ENCODE data around the gene TMEM132D. TPM values are rescaled to one million over a fixed set of nuclear protein-coding genes. Genes with fewer than 3 reads are reported as not detected.

TMEM132D gene
- total RNA-seq, 2 experiments from 2014 or later, result not detected

DNA sequence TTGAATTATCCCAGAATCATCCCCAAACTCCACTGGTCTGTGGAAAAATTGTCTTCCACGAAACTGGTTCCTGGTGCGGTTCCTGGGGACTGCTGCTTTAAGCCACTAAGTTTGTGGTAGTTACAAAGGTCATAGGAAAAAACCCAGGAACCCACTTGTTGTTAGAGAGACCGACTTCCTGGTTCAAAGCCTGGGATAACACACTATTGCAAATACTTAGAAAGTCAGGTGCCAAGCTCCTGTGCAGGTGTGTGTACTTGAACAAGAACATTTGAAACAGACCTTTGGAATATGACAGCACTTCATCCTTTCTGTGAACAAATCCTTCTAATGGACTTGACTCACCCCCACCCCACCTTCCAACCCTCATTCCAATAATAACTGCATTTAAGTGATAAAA lies 530.9 kb downstream of the TMEM132D start:
- TF ChIP-seq EZH2phosphoT487 (IDR thresholded peaks at IDR 0.05; ENCODE audit: borderline replicate concordance, low read depth, low read length), result no peak
- TF ChIP-seq, protein P1, sequence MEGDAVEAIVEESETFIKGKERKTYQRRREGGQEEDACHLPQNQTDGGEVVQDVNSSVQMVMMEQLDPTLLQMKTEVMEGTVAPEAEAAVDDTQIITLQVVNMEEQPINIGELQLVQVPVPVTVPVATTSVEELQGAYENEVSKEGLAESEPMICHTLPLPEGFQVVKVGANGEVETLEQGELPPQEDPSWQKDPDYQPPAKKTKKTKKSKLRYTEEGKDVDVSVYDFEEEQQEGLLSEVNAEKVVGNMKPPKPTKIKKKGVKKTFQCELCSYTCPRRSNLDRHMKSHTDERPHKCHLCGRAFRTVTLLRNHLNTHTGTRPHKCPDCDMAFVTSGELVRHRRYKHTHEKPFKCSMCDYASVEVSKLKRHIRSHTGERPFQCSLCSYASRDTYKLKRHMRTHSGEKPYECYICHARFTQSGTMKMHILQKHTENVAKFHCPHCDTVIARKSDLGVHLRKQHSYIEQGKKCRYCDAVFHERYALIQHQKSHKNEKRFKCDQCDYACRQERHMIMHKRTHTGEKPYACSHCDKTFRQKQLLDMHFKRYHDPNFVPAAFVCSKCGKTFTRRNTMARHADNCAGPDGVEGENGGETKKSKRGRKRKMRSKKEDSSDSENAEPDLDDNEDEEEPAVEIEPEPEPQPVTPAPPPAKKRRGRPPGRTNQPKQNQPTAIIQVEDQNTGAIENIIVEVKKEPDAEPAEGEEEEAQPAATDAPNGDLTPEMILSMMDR (conservative IDR thresholded peaks at IDR 0.05; ENCODE audit: low read length), result no peak
- H3K27ac ChIP-seq (ENCODE audit: low read depth, low read length, poor library complexity, severe bottlenecking), result no peak overlapping the region
- no peak overlapping the region for H3K4me2 ChIP-seq (ENCODE audit: low read length)
- H3K9me3 ChIP-seq (ENCODE audit: low read length), result no peaks in the 10 kb centered on the region
- CTCF ChIA-PET (ENCODE audit: unreplicated experiment), result no interaction called here
- H3K4me3 ChIP-seq (ENCODE audit: low read depth, low read length, poor library complexity, severe bottlenecking), result no peak overlapping the region
- intact Hi-C loops (cut with micrococcal nuclease; ENCODE audit: unreplicated experiment), result no loop called here
- H3K36me3 ChIP-seq (ENCODE audit: insufficient read depth, low read length), result no peaks in the 10 kb centered on the region
- DNase-seq (ENCODE audit: low spot score), result no peak
- no peaks in the 10 kb centered on the region for H4K20me1 ChIP-seq (ENCODE audit: insufficient read depth, low read length)
- H3K79me2 ChIP-seq (ENCODE audit: insufficient read depth, low read depth, low read length), result no peaks in the 10 kb centered on the region
- BruUV-seq (replicated peaks), result no TSS peak
- H3K4me1 ChIP-seq (ENCODE audit: insufficient read depth, low read length, poor library complexity, severe bottlenecking), result no peaks in the 10 kb centered on the region
- no peaks in the 10 kb centered on the region for H3K9me2 ChIP-seq (ENCODE audit: insufficient read depth, low read length)
- no peak overlapping the region for H2AFZ ChIP-seq (ENCODE audit: low read length)
- POLR2A ChIA-PET, result interaction anchor here (0.6 kb wide), 1 partner anchor 743 kb away, joined by 3 read pairs; no protein-coding TSS in a partner anchor

DNA sequence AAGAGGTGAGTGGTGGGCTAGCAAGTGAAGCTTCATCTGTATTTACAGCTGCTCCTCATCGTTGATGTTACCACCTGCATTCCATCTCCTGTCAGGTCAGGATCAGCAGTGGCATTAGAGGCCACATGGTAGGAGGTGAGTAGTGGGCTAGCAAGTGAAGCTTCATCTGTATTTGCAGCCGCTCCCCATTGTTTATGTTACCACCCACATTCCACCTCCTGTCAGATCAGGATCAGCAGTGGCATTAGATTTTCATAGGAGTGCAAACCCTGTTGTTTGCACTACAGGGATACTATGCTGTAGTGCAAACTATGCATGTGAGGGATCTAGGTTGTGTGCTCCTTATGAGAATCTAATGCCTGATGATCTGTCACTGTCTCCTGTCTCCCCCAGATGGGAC lies 531.5 kb downstream of the TMEM132D start:
- no TSS peak for BruUV-seq (replicated peaks)
- ChIA-PET POLR2A (interaction anchor here (0.6 kb wide), 1 partner anchor 743 kb away, joined by 3 read pairs; no protein-coding TSS in a partner anchor), CTCF (ENCODE audit: unreplicated experiment) (no interaction called here)
- H3K9me3 ChIP-seq (ENCODE audit: low read length), result no peaks in the 10 kb centered on the region
- no peaks in the 10 kb centered on the region for H3K4me1 ChIP-seq (ENCODE audit: insufficient read depth, low read length, poor library complexity, severe bottlenecking)
- no peak overlapping the region for H3K4me3 ChIP-seq (ENCODE audit: low read depth, low read length, poor library complexity, severe bottlenecking)
- TF ChIP-seq, protein P1 (conservative IDR thresholded peaks at IDR 0.05; ENCODE audit: low read length), result no peak
- TF ChIP-seq EZH2phosphoT487 (IDR thresholded peaks at IDR 0.05; ENCODE audit: borderline replicate concordance, low read depth, low read length), result no peak
- no peaks in the 10 kb centered on the region for H3K36me3 ChIP-seq (ENCODE audit: insufficient read depth, low read length)
- no peaks in the 10 kb centered on the region for H3K9me2 ChIP-seq (ENCODE audit: insufficient read depth, low read length)
- H3K4me2 ChIP-seq (ENCODE audit: low read length), result no peak overlapping the region
- H2AFZ ChIP-seq (ENCODE audit: low read length), result no peak overlapping the region
- DNase-seq (ENCODE audit: low spot score), result no peak
- intact Hi-C loops (cut with micrococcal nuclease; ENCODE audit: unreplicated experiment), result no loop called here
- H3K27ac ChIP-seq (ENCODE audit: low read depth, low read length, poor library complexity, severe bottlenecking), result no peak overlapping the region
- H4K20me1 ChIP-seq (ENCODE audit: insufficient read depth, low read length), result no peaks in the 10 kb centered on the region
- no peaks in the 10 kb centered on the region for H3K79me2 ChIP-seq (ENCODE audit: insufficient read depth, low read depth, low read length)

DNA sequence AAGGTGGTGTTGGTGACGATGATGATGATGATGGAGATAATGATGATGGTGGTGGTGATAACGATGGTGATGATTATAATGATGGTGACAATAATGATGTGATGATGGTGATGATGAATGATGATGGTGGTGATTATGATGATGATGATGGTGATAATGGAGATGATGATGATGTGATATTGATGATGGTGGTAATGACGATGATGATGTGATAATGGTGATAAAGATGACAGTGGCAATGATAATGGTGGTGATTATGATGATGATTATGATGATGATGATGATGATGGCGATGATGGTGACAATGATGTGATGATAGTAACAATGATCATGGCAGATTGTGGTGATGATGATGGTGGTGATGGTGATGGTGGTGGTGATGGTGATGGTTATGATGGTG lies 532.6 kb downstream of the TMEM132D start:
- ChIA-PET CTCF (ENCODE audit: unreplicated experiment) (no interaction called here), POLR2A (no interaction called here)
- intact Hi-C loops (cut with micrococcal nuclease; ENCODE audit: unreplicated experiment), result no loop called here
- BruUV-seq (replicated peaks), result no TSS peak
- Histone ChIP-seq H4K20me1 (ENCODE audit: insufficient read depth, low read length) (no peaks in the 10 kb centered on the region), H3K4me3 (ENCODE audit: low read depth, low read length, poor library complexity, severe bottlenecking) (no peak overlapping the region), H3K27ac (ENCODE audit: low read depth, low read length, poor library complexity, severe bottlenecking) (no peak overlapping the region), H3K4me2 (ENCODE audit: low read length) (no peak overlapping the region), H3K9me3 (ENCODE audit: low read length) (no peaks in the 10 kb centered on the region), H3K9me2 (ENCODE audit: insufficient read depth, low read length) (no peaks in the 10 kb centered on the region), H3K36me3 (ENCODE audit: insufficient read depth, low read length) (no peaks in the 10 kb centered on the region), H3K79me2 (ENCODE audit: insufficient read depth, low read depth, low read length) (no peaks in the 10 kb centered on the region), H3K4me1 (ENCODE audit: insufficient read depth, low read length, poor library complexity, severe bottlenecking) (no peaks in the 10 kb centered on the region), H2AFZ (ENCODE audit: low read length) (no peak overlapping the region)
- no peak for DNase-seq (ENCODE audit: low spot score)
- no peak for TF ChIP-seq EZH2phosphoT487 (IDR thresholded peaks at IDR 0.05; ENCODE audit: borderline replicate concordance, low read depth, low read length)
- TF ChIP-seq, protein P1 (conservative IDR thresholded peaks at IDR 0.05; ENCODE audit: low read length), result no peak

Measured in OCI-LY7 (cell line).